Skin epidermis (tissue), 12 donors: ENCODE data around the gene RGS19.
A peak's percentile ranks its signal among the peaks of the same experiment; 100 is the strongest.
"Not testable (repeated sequence)": the region's sequence is repeated elsewhere in the genome, so short reads cannot be mapped to it uniquely, and the experiment has no call there.

Source experiments
- H3K27ac ChIP-seq, 21 experiments: fragments of 200-600 bp; sonication (generic) in 11 of 21; one replicate each; pipeline ENCODE4 v1.5.0; 2020; ENCODE audit warnings: mild to moderate bottlenecking in 3 of 21, inconsistent platforms in 2 of 21, moderate library complexity in 2 of 21
- H3K4me3 ChIP-seq, 7 experiments: fragments of 200-600 bp; sonication (generic) in 2 of 7; one replicate each; pipeline ENCODE4 v1.5.0; 2020; ENCODE audit warnings: inconsistent platforms in 2 of 7, mild to moderate bottlenecking in 2 of 7, moderate library complexity in 1 of 7

The RGS19 gene, protein sequence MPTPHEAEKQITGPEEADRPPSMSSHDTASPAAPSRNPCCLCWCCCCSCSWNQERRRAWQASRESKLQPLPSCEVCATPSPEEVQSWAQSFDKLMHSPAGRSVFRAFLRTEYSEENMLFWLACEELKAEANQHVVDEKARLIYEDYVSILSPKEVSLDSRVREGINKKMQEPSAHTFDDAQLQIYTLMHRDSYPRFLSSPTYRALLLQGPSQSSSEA

DNA sequence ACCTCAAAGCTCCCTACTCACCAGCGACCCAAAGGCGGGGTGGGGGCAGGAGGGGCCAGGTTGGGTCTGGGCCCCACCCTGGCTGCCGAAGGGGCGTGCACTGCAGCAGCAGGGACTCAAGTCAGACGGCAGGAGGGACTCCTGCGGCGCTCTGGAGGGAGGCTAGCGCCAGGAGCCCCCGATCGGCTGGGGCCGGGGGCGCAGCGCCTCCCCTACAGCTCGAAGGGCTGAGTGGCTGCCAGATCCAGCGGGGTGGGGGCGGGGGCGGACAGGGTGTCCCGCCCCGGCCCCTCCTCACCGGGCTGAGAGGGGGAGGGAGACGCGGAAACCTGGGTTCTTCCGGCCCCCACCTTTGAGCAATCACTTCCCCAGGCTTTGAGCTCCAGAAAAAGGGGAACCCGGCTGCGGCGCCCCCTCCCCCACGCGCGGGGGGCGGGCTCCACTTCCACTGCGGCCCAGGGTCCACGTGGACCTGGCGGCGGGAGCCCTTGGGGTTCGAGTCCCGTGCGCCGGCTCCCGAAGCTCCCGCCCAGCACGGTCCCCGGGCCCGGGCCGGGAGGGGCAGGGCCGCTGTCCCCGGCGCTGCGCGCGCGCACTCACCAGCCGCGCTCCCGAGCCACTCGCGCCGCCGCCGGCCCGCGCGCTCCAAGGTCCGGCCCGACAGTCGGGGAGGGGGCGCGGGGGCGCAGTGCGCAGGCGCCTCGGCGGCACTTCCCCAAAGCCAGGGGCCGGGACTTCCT lies at the start of gene RGS19:
Gene RGS19, minus strand, starts transcription at position 246 of the 740 bp plus-strand sequence. CDS start 2,632 bp downstream, outside the sequence.
- Histone ChIP-seq H3K27ac (peak within 1 kb of the TSS; percentile 40 to 94 (median 84)), H3K4me3 (peak within 1 kb of the TSS; percentile 62 to 88 (median 74))

DNA sequence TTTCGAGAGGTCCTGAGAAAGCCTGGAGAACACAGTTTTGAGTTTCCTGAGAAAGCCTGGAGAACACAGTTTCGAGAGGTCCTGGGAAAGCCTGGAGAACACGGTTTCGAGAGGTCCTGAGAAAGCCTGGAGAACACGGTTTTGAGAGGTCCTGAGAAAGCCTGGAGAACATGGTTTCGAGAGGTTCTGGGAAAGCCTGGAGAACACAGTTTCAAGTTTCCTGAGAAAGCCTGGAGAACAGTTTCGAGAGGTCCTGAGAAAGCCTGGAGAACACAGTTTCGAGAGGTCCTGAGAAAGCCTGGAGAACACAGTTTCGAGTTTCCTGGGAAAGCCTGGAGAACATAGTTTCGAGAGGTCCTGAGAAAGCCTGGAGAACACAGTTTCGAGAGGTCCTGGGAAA lies 44.2 kb upstream of the RGS19 start:
- not testable (repeated sequence) for H3K27ac ChIP-seq, H3K4me3 ChIP-seq

DNA sequence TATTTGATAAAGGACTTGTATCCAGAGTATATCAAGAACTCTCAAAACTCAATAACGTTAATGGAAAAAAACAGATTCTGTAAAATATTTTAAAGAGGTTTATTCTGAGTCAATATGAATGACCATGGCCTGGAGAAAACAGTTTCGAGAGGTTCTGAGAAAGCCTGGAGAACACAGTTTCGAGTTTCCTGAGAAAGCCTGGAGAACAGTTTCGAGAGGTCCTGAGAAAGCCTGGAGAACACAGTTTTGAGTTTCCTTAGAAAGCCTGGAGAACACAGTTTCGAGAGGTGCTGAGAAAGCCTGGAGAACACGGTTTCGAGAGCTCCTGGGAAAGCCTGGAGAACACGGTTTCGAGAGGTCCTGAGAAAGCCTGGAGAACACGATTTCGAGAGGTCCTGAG lies 43.6 kb upstream of the RGS19 start:
- H3K27ac ChIP-seq, H3K4me3 ChIP-seq: not testable (repeated sequence)

DNA sequence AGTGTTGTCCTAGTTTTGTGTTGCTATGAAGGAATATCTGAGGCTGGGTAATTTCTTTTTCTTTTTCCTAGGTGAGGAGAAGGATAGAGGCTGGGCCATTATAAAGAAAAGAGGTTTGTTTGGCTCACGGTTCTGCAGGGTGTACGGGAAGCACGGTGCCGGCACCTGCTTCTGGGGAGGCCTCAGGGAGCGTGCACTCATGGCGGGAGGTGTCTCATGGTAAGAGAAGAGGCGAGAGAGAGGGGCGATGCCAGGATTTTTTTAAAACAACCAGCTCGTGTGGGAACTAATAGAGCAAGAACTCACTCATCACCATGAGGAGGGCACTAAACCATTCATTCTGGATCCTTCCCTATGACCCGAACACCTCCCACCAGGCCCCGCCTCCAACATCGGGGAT lies 42.3 kb upstream of the RGS19 start:
- Histone ChIP-seq H3K27ac (no peak overlapping the region), H3K4me3 (no peak overlapping the region)

DNA sequence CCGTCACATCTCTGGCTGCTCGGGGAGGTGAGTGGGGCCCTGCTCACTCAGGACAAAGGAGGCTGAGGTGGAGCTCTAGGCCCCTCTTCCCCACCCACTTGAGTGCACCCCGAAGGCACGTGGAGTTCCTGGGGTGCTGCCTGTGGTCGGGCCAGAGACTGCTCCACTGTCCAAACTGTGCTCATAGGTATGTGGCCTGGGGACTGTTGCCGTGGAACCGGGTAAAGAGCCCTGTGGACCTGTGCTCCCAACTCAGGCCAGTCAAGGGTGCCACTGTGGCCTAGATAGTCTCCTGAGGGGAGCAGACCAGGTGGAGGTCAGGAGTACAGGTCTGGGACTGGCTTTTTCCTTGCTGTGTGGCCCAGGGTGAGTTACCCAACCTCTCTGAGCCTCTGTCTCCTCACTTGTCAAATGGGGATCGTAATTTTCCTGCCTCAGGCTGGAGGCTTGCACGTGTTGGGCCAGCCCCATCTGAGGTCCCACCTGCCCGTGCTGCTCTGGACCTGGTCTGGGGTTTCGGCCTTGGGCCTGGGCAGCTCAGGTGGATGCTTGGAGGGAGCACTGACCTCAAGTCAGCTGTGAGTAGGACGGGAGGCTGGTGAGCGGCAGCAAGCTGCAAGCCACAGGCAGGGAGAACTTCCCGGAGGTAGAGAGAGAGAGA lies 40.5 kb upstream of the RGS19 start:
- Histone ChIP-seq H3K27ac (peak overlapping the region in 1 of 21 experiments; percentile 23), H3K4me3 (peak overlapping the region in 1 of 7 experiments; percentile 16)

DNA sequence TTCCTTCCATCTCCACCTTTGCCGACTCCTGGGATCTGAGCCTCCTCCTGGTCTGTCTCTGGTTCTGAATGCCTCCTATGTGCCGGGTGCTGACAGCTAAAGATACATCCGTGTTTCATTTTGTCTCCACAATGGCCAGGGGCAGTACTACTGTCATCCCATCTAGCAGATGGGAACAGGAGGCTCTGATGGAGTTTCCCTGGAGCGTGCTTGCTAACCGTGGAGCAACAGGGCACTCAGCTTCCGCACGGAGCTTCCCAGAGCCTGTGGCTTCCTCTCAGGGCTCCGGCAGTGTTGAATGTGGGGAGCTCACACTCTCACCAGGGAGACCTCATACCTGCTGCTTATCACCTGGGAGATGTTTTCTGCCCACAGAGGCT lies 40.0 kb upstream of the RGS19 start:
- Histone ChIP-seq H3K27ac (no peak overlapping the region), H3K4me3 (no peak overlapping the region)

DNA sequence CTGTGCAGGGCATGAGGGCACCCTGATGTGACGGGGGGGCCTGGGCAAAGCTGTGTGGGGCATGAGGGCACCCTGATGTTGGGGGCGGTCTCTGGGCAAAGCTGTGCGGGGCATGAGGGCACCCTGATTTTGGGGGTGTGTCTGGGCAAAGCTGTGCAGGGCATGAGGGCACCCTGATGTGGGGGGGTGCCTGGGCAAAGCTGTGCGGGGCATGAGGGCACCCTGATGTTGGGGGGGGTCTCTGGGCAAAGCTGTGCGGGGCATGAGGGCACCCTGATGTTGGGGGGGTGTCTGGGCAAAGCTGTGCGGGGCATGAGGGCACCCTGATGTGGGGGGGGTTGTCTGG lies 38.1 kb upstream of the RGS19 start:
- H3K4me3 ChIP-seq, H3K27ac ChIP-seq: not testable (repeated sequence)

DNA sequence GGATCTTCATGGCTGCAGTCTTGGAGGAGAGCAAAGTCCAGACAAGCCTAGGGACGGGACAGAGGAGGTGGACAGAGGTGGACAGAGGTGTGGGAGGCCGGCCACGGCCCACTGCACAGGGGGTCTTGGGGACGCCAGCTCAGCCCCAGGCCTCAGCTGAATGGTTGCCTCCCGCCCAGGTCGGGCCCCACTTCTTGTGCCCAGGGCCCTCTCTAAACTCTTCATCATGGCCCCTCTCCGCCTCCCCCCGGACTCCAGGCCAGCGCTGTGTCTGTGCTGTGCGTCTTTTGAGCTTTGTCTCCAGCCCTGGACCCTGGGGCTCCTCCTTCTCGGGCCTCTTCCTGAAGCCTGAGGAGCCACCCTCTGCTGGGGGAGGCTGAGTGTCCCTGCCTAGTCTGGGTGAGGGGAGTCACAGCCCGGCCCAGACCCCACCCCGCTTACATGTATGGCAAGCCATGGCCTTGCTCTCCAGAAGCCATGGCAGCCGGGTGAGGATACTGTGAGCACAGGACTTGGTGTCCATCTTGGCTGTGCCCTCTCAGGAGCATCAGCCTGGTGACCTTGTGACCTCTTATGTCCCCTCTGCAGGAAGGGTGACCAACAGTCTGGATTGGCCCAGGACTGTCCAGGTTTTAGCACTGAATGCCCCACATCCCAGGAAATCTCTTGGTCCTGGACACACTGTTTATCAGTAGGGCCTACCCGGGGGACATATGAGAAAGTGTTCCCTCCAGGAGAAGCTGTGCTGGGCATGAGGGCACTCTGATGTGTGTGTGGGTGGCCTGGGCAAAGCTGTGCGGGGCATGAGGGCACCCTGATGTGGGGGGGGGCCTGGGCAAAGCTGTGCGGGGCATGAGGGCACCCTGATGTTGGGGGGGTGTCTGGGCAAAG lies 37.5 kb upstream of the RGS19 start:
- H3K27ac ChIP-seq, result no peak overlapping the region

DNA sequence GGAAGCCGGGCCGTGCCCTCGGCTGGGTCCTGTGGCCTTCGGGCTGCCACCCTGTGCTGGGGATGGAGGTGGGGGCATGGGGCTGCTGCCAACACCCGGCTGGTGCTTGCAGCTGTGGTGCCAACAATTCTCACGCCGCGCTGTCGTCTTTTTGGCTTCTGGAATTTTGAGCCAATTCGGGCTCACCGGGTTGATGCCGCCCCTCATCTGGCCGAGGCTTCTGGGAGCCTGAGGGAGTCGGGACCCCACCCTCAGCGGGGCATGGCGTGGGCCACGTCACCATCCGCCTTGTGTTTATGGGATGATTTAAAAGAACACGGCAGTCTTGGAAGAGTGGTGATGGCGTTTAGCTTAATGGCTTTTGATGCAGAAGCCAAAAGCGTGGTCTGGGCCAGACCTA lies 36.7 kb upstream of the RGS19 start:
- H3K4me3 ChIP-seq, result no peak overlapping the region
- no peak overlapping the region for H3K27ac ChIP-seq

More for the DNA sequence above, 37.5 kb upstream of the RGS19 start:
- H3K4me3 ChIP-seq, result no peak overlapping the region

DNA sequence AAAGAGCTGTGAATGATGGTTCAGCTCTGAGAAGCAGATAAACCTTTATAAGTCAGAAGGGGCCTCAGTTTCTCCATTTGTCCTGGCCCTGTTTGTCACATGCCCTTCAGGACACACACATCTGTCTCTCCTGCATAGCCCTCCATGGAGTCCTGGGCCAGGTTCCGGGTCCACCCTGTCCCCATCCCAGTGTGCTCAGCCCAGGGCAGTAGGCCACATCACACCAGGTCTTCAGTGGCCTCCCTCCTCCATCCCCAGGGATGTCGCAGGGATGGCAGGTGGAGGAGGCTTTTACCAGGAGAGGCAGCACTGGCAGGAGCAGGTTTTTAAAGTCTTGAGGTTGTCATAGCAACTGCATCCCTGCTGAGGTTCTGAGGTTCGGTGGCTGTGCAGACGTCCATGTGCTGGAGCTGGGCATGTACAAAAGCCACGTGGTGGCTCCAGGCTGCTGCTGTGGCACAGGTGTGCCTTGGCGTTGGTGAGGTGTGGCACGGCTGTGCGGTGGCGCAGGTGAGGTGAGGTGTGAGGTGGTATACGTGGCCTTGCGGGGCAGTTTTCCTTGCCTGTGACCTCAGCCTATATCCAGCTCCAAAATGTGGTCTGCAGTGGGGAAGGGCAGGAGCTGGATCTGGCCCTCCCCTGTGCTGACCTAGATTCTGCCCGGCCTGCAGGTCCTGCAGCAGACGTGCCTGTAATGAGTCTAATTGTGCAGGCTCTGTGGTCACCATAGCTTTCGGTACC lies 36.0 kb upstream of the RGS19 start:
- no peak overlapping the region for H3K27ac ChIP-seq

DNA sequence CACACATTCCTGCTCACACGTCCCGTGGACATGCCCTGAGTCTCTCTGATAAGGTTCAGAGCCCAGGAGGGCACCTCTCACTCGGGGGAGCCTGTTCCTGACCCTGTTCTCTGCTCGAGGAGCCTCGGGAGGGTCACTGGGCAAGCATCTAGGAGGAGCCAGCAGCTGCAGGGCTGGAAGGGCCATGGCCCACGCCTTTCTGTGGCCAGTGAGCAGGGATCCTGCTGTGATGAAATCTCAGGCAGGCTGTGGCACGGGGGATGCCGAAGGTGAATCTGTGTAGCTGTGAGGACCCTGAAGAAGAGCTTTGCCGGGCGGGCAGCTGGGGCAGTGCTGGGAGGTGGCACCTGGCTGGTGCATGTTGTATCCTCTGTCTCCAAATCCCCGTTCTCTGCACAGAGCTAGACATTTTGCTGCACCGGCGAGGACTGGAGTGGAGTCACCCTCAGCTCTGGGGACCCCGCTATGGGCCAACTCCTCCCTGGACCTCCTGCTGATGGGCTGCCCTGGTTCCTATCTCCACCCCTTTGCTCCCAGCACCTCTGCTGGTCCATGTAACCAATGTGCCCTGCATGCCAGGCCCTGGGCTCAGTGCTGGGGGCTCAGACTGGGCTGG lies 35.1 kb upstream of the RGS19 start:
- no peak overlapping the region for H3K4me3 ChIP-seq
- no peak overlapping the region for H3K27ac ChIP-seq

More for the DNA sequence above, 36.0 kb upstream of the RGS19 start:
- H3K4me3 ChIP-seq, result no peak overlapping the region

DNA sequence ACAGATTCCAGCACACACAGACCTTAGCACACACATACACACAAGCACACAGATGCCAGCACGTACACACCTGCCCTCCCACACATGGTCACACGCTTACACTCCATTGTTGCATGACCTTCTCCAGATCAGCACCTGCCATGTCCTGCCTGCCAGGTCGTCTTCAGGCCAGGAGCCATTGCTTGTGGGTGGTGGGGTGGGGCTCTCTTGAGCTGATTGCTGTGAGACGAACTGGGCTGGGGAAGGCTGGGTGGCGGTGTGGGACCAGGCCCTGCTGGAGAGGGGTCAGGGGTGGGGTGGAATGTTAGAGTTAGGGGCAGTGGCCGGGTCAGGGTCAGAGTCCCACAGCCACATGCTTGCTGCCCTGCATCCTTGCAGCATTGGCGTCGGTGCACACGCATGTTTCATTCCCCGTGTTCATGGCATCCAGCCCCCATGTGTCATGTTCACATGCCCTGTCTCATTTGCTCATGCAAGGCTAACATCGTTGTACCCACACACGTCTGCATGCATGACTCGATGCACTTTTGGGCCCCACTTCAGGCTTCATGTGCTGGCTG lies 34.6 kb upstream of the RGS19 start:
- H3K27ac ChIP-seq, result no peak overlapping the region

DNA sequence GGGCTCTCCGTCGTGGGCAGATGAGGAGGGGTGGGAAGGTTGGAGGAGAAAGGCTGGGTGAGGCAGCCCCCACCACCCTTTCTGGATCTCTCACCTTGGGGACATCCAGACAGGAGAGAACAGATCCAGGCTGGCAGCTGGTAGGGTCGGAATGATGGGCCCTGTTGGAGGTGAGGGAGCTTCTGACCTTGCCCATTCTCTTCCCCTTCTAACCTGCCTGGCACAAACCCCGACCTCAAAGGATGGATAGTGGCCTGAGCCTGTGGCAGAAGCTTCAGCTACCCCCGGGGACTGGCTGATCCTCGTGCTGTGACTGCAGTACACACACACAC lies 34.1 kb upstream of the RGS19 start:
- Histone ChIP-seq H3K27ac (no peak overlapping the region), H3K4me3 (no peak overlapping the region)

More for the DNA sequence above, 34.6 kb upstream of the RGS19 start:
- H3K4me3 ChIP-seq, result no peak overlapping the region

DNA sequence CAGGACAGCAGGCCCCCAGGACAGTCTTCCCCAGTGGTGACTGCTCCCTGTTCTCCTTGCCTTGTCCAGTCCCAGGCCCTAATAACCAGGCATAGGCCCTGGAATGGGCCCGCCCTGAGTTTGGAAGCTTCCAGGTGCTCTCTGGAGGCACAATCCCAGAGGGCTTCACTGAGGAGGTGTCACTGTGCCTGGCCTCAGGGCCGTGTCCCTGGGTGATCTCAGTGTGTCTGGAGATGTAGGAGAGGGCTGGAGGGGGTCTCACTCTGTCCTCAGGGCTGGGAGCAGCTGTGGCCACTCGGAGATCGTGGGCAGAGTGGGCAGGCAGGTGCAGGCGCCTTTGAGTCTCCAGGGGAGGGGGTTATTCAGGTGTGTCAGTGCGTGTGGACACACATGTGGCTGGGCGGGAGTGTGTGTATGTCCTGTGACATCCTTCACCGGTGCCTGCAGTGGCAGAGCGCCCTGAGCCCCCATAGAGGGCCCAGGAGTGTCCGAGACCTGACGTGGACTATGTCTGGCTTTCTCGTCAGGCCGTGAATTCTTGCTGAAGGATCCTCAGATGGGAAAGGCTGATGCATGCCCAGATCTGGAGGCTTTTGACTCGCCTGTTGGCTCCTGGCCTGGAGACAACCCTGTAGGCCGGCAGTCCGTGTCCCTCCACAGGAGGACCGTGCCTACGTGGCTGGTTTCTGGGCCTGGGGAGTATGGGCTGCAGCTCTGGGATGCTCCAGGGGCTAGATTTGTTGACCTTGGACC lies 33.5 kb upstream of the RGS19 start:
- no peak overlapping the region for H3K4me3 ChIP-seq
- H3K27ac ChIP-seq, result no peak overlapping the region

DNA sequence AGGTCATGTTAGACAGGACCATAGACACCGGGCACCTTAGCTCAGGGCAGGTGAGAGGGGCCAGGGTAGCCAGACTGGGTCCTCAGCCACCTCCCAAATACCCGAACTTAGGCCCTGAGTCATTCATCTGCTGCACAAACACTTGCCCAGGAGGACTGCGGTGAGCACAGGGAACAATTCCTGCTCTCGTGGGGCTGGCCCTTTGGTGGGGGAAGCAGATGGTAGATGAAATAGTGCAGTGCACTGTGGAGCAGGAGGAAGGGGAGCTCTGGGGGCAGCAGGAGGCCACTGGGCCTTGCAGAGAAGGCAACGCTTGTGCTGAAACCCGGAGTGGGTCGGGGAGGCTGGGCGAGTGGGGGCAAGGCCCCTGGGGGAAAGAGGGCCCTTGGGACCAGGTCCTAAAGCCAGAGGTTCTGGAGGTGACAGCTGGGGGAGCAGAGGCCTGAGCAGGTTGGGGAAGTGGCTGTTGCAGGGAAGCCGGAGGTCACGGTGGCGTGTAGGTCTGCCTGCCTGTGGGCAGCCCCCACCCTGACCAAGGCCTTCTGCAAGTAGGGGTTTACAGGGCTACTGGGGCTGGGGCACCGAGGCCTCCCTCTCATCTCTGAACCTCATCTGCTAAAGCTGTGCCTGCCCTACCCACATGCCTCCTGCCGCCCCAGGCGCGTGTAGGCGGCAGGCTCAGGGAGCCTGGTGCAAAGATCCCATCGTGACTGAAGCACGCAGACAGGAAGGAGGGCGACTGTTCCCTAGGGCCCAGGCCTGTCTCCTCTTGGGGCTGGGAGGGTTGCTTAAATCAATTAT lies 32.7 kb upstream of the RGS19 start:
- H3K4me3 ChIP-seq, result no peak overlapping the region
- H3K27ac ChIP-seq, result no peak overlapping the region

DNA sequence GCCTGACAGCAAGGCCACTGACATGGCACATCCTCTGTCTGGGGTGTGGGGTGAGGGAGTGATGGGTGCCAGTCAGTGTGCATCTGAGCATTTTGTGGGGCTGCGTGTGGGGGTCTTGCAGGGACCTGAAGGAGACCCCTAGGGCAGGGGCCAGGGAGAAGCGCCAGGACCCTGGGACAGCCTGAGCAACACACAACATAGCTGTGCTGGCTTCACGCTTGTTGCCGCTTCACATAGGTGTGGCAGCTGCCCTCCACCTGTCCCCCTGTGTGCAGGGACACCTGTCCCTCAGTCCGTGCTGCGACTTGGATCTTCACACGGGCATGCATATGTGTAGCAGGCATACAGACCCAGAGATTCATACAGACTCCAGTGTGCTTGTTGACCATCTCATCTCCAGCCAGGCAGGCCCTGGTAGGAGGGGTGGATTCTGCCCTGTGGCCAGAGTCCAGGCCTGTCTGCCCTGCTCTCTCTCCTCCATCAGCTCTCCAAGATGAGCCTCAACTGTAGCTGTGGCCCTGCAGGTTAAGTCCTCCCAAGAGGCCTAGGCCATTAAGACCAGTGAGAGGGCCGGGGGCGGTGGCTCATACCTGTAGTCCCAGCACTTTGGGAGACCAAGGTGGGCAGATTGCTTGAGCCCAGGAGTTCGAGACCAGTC lies 31.2 kb upstream of the RGS19 start:
- Histone ChIP-seq H3K4me3 (no peak overlapping the region), H3K27ac (no peak overlapping the region)
